Esophagus squamous epithelium (tissue), 4 donors: Measurements from ENCODE around the gene CHI3L1.

Experiments
- POLR2A ChIP-seq, 4 donors: fragments of 450-650 bp; IDR thresholded peaks; one replicate each; pipeline ENCODE4 v1.6.1; 2017; ENCODE audit warnings: antibody characterized with exemption in 4 of 4, mild to moderate bottlenecking in 4 of 4, moderate library complexity in 3 of 4
- TF ChIP-seq, protein P1 (sequence below), 6 experiments: fragments of 450-650 bp in 4 of 6; fragments of 200-600 bp in 2 of 6; sonication (generic) in 2 of 6; IDR thresholded peaks; one replicate each; pipeline ENCODE4 v1.5.1; 2016 to 2019; ENCODE audit warnings: antibody characterized with exemption in 6 of 6, mild to moderate bottlenecking in 4 of 6, moderate library complexity in 4 of 6

DNA sequence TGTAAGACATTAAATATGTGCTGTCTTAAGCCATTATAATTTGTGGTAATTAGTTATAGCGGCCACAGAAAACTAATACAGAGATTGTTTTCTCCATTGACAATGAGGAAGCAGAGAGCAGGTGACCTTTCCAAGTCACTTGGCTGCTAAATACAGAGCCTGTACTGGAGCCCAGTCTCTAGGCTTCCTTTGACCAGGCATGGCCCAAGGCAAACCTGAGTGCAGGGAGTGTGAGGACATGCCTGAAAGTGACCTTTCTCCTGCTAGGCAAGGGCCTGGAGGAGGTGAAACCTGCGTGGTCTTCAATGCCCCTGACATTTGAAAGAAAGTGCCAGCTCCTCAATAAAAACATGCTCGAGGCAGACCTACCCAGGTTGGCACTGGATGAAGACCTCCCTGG is 12.5 kb upstream of the CHI3L1 start:
- no peak for TF ChIP-seq POLR2A (IDR thresholded peaks at IDR 0.05)
- TF ChIP-seq, protein P1, sequence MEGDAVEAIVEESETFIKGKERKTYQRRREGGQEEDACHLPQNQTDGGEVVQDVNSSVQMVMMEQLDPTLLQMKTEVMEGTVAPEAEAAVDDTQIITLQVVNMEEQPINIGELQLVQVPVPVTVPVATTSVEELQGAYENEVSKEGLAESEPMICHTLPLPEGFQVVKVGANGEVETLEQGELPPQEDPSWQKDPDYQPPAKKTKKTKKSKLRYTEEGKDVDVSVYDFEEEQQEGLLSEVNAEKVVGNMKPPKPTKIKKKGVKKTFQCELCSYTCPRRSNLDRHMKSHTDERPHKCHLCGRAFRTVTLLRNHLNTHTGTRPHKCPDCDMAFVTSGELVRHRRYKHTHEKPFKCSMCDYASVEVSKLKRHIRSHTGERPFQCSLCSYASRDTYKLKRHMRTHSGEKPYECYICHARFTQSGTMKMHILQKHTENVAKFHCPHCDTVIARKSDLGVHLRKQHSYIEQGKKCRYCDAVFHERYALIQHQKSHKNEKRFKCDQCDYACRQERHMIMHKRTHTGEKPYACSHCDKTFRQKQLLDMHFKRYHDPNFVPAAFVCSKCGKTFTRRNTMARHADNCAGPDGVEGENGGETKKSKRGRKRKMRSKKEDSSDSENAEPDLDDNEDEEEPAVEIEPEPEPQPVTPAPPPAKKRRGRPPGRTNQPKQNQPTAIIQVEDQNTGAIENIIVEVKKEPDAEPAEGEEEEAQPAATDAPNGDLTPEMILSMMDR (IDR thresholded peaks at IDR 0.05) = no peak
